GM18907 (cell line): Measurements from ENCODE around the gene ERBB4.
"Not testable (repeated sequence)": the region's sequence is repeated elsewhere in the genome, so short reads cannot be mapped to it uniquely, and the experiment has no call there.

Experiments
- ATAC-seq: cut with Tn5 transposase; IDR thresholded peaks from one replicate; pipeline ENCODE4 v1.9.1; 2021; ENCODE audit warnings: mild to moderate bottlenecking, moderate library complexity; ENCODE audit not compliant: unreplicated experiment

The ERBB4 gene

DNA sequence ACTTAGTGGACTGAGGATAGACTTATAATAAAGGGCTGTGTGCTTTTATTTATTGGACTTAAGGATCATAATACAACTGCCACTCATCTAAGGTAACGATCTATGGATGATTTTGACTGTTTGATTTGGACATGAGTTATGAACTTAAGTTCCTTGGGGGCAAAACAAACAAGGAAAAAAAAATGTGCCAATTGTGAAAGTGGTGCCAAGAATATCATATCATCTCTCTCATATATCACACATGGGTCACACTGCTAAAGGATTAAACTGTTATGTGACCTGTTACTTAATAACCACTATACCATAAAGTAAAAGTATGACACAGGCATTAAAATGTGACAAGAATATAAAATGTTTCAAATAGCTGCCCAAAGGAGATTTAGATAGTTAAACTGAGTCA, 886.3 kb downstream of the ERBB4 start:
- no peak for ATAC-seq

DNA sequence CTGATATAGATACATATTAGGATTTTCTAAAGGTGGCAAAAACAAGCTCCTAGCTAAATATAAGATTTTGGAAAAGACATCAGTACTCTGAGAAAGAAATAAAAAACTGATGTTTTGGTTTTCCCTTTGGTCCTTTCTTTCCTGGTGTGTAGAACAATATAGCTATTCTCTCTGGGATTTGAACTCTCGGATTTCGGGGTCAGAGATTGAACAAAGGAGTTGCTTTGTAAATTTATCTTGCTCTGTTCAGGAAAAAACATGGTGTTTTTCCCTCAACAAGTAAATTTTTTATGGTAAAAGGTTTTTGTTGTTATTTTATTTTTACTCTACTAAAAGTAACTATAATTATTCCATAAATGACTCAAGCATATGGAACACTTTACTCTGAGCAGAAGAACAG, 889.3 kb downstream of the ERBB4 start:
- ATAC-seq = no peak

DNA sequence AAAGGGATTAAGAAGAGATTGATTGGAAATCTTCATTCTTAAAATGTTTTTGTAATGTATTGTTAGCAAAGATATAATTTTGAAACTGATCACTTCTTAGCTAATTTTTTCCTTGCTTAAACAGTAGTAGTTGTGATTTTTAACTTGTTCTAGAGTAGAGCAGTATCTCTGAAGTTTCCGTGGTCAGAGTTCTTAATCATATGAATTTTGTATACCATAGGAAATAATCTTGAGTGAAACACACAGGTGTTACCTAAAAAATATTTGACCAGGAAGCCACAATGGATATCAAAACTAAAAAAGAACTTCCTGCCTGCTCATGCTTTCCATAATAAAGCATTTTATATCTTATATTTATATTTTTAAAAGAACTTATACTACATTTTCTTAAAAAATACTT, 907.1 kb downstream of the ERBB4 start:
- ATAC-seq = no peak

DNA sequence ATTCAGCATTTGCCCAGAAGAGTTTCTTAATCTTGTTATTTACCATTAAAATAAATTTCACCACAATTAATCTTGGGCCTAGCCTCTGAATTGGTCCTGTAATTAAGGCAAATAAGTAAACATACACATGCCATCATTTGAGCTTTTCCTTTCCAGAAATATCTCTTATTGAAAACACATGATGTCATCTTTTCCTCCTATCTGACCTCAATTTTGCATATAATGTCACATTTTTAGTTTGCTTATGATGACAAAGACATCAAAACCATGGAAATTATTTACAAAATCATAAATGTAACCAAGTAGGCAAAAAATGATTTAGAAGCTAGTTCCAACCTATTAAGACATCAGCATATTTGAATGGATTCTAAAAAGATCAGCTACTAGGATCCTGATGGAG, 915.5 kb downstream of the ERBB4 start:
- no peak for ATAC-seq

DNA sequence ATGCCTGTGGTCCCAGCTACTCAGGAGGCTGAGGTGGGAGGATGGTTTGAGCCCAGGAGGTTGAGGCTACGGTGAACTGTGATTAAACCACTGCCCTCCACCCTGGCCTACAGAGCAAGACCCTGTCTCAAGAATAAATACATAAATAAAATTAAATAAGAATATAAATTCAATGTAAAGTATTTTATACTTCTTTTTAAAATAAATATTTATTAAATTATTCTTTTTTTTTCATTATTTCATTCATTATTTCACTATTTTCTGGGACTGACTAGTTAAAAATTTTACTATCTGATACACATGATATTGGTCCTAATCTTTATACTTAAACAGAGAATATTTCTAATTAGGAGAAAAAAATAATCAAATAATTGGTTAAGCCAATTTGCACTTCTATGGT, 917.6 kb downstream of the ERBB4 start:
- no peak for ATAC-seq

DNA sequence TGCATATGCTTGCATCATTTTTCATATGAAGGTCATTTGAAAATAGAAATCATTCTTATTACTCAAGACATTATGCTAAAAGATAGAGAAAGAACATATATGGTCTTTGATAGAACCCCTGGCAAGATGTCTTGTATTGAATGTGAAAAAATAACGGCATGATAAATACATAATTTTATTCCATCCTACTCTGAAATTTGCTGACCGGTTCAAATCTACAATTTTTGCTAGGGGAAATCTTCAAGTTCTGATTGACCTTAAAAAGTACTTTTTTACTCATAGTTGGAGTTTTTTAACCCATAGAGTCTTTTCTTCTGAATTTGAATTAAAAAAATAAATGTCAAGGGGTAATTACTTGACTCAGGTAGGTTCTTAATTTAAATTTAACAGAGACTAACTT, 920.8 kb downstream of the ERBB4 start:
- no peak for ATAC-seq

DNA sequence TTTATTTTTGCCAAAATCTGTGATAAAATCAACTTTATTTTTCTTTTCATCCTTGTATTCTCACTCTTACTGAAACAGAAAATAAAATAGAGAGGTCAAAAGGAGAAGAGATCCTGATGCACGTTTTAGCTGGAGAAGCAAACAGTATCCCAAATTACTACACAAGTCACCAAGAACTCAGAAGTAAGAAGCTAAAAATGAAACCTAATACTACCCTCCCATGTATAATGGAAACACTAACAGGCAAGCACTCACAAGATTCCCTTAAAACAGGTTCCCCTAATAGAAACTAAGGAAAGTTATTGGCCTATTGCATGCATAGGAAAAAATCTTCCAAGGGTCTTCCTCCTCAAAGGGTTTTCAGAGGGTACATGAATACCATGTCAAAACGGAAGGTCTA, 927.0 kb downstream of the ERBB4 start:
- no peak for ATAC-seq

DNA sequence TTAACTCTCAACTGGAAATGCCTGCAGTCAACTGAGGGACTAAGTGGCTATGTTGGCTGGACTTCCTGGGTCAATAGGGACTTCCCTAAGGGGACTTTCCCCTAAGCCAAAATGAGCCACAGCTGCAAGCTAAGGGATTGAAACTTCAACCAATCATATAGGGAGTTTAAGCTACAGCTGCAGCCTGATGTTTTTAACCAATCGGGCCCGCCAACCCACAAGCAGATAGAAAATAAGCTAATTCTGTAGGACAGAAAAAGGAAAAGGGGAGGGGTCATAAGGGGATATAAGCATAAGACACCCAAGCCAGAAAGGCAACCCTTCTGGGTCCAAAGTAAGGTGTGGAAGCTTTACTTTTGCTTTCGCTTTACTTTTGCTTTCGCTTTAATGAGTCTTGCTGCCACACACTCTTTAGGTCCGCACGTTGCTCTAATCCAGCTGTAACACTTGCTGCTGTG, 927.5 kb downstream of the ERBB4 start:
- peak; percentile 43 for ATAC-seq

DNA sequence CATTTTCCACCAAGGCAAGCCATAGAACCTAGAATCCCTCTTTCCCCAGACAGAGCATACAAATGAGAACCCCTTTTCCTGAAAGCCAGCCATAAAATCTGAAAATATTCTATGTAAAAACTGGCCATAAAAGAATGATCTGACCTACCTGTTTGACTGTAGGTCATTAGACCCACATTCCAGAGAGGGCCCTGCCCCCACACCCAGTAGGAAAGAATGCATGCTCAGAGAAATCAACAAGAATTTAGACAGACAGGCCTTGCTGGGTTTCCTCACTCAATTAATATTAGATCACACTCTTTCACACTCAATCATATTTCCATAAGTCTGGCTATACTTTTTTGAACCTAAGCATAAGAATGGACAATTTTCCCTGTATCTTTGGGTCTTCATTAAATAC, 929.5 kb downstream of the ERBB4 start:
- no peak for ATAC-seq

DNA sequence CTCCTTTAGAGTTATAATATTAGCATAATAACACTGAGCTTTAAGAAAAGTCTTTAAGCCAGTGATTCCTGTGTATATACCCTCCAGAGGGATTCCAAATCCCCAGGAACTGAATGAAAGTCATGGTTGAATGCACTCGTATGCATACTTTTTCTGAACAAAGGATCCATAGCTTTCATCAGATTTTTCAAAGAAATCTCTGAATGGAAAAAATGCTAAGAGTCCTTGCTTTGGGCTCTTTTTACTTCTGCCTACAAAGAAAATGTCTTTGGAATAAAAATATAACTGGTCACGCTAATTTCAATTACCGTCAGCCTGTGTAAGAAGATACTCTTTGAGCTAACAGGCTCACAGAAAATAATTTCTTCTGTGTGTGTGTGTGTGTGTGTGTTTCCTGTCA, 939.5 kb downstream of the ERBB4 start:
- no peak for ATAC-seq

DNA sequence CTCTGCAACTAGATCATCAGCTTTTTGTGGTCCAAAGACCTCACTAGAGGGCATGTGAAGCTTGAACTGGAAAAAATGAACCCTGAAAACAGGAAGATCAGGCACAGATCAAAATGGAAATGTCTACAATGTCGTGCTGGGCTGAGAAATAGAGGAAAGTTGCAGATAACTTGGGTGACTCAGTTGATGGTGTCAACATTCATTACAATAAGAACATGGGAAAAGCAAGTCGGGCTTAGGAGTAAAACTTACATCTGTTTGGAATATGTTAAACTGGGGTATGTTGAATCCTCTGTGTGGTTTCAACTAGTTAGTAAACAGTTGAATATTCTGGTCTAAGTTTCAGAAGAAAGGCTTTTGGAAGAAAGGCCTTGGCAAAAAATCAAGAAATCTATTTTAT, 940.4 kb downstream of the ERBB4 start:
- ATAC-seq = no peak

DNA sequence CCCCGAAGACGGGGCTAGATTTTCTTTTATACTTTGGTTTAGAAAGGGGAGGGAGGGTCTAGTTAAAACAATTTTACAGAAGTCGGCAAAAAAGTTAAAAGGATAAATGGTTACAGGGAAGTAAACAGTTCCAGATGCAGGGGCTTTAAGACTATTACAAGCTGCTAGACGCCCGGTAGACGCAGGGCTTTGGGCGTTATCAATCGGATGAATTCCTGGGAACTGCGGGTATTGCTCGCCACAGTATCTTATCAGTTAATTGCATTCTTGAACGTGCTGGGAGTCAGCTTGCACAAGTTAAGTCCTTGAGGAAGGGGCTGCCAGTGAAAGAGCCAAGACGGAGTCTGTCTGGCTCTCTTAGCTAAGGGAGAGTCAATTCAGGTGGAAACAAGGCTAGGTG, 946.6 kb downstream of the ERBB4 start:
- ATAC-seq = not testable (repeated sequence)

DNA sequence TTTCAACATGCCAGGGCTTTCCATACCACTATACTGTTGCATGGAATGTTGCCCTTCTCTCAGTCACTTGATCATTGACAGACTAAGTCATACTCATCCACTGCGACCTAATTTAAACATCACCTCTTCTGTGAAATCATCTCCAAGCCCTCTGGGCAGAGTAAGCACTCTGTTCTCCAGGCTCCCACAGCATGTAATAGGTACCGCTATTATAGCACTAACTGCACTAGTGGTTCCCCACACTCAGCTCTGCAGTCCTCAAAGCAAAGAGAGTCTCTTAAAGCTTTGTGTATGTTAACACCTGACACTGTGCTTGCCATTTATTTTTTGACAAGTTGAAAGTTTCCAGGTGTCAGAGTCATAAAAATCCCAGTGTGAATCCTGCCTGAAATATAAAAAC, 947.2 kb downstream of the ERBB4 start:
- ATAC-seq = no peak

DNA sequence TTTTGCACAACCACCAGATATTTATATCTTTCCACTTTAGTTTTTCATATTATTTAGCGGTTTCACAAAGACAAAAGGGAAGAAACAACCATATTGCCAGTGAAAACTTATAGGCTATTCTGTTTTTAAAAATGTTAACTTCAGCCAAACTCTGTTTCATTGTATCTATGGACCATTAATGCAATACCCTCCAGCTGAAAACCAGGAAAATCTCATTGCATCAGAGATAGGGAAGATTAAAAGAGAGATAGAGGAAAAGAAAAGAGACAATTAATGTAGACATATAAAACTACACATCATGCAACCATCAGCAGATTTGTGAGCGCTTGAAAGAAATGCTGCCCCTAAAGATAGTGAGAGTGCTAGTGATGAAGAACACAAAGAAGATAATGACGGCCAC, 970.2 kb downstream of the ERBB4 start:
- no peak for ATAC-seq

DNA sequence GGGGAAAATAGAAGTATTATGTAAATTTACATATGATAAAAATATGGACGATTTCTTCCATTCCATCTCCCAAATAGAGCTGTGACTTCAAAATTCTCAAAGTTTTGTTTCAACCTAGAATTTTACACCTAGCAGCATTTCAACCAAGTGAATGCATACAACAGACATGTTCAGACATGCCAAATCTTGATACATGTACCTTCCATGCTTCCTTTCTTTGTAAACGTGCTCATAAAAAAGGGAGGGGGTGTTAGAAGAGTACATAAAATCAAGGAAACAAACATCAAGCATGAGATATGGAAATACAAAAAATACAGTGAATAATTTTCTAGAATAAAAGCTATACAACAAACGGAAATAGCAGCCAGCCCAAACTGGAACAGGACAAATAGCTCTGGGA, 974.2 kb downstream of the ERBB4 start:
- no peak for ATAC-seq

DNA sequence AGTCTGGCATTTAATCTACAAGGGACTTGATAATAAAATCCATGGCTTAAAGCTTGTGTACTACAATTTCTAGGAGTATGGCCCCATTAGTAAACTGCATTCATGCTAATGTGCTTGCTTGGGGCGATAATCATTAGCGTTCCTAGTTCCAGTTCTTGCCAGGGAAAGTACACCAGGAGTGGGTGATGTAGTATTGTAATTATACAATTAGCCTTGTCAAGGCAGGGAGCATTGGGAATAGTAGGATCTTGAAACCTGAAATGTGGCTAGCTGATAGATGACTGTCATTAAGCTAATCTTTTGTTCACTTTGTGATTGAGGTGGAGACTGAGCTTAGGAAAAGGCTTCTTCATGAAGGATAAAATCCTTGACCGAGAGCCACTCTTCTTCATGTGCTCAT, 993.0 kb downstream of the ERBB4 start:
- no peak for ATAC-seq

DNA sequence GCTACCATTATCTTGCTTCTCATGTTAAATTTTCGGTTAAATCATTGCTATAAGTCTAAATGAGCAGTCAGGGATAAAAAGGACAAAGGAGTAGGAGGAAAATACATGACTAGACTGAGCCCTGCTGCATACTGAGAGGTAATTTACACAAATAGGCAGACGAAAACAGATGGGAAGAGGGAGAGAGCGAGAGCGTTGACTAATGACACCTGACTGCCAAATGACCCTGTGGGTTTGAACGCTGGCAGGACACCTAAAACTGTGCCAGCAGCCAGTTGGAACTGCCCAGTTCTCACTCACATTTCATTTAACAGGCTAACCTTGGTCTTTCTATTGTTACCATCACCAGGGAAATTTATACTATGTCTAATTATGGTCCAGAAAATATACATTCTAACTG, 1004.0 kb downstream of the ERBB4 start:
- ATAC-seq = no peak

DNA sequence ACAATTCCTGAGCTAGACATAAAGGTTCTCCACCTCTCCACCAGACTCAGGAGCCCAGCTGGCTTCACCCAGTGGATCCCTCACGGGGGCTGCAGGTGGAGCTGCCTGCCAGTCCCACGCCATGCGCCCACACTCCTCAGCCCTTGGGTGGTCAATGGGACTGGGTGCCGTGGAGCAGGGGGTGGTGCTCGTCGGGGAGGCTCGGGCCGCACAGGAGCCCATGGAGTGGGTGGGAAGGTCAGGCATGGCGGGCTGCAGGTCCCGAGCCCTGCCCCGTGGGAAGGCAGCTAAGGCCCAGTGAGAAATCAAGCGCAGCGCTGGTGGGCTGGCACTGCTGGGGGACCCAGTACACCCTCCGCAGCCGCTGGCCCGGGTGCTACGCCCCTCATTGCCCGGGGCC, 1014.4 kb downstream of the ERBB4 start:
- not testable (repeated sequence) for ATAC-seq

DNA sequence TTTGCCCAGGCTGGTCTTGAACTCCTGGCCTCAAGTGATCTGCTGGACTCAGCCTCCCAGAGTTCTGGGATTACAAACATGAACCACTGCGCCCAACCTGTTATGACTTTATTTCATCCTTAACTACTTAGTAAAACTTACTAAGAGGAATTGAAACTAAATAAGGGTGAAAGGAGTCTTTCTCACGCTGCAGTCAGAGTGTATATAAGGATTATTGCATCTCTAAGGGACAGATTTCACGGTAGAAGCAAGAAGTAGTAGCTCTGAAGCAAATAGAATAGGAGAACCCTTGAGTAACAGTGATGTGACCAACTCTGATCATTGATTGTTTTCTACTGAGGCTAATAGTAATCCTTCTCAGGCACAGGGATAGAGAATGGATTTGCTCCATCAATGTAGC, 1022.1 kb downstream of the ERBB4 start:
- ATAC-seq = no peak

DNA sequence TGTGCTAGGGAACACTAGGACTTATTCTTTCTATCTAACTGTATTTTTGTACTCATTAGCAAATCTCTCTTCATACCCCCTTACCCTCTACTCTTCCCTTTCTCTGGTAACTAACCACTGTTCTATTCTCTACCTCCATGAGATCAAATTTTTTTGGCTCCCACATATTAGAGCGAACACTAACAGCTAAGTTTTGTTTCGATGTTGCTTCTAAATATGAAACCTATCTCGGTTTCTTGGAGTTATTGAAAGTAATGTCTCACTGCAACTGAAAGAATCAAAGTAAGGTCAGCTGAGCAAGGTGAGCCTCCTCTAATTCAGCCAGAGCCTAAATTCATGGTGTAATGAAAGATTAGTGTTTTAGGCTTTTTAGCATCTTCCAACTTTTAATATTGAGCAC, 1024.6 kb downstream of the ERBB4 start:
- no peak for ATAC-seq

DNA sequence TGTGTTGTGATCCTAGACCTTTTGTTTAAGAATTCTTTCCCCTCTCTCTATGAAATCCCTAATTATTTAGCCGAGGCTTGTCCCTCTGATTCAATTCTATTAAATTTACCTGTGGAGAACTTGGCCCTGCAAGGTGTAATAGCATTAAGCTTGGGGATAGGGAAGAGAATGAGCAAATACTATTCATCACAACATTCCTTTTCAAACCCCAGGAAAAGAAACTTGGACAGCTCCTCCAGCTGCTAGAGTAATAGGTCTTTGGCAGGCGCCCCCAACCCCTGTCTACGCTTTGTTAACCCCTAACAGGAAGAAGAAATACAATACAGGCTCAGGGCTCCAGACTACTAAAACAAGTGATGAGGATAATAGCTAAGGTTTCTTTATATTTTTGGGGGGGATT, 1025.2 kb downstream of the ERBB4 start:
- no peak for ATAC-seq

DNA sequence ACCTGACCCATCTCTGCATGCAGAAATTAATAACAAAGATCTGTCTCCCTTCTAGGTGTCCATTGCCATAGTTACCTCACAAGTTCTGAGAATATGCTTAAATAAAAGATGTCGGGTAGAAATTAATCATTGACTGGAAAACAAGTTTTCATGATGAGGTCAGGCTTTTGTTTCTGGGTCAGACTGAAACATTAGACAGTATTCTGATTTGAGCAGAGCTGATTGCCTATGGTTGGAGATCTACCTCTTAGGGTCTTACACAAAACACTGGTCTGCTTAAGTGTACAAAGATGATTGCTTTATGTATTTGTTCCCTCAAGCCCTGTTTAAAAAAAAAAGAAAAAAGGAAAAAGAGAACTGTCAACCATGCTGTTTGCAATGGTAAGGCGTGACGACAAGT, 1025.8 kb downstream of the ERBB4 start:
- ATAC-seq = no peak

DNA sequence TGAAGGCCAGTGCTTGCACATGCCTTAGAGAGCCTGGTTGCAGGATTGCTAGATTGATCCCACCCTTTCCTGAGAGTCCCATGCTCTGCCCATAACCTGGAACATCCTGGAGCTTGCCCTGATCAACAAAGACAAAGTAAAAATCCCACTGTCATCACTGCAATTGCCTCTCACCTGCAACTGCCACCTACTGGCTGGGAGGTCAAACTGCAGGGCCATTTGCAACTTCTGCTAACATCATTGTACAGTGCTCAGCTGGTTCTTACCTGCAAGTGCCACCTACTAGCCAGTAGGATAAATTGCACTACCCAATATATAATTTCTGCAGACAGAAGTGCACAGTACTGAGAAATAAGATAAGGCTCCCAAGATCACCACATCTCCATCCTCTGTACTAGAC, 1034.7 kb downstream of the ERBB4 start:
- ATAC-seq = no peak

DNA sequence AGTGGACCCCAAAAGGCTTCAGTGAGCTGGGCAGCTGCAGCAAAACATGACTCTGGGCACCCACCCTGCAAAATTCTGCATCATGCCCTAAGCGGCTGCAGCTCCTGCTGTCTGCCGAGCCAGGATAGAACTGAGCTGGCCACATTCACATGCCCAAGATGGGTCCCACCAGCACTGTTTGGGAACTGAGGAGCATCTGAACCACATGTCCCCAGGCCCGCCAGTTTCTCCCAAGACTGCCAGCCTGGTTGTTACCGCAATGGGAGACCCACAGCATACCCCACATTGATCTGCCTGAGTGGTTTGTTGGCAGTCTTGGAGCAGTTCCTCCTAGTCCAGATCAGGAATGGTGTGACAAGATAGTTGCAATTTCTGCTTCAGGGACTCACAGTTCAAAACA, 1035.4 kb downstream of the ERBB4 start:
- ATAC-seq = no peak
